K562 (cell line): Measurements from ENCODE around the gene MICU2. TPM values are rescaled to one million over a fixed set of nuclear protein-coding genes. Genes with fewer than 3 reads are reported as not detected.

ENCODE experiments used
- ATAC-seq: fragments of 200-7000 bp; cut with Tn5 transposase; 3 replicates; pipeline ENCODE4 v1.9.1; 2020; ENCODE audit warnings: moderate library complexity
- BruUV-seq: library from RNA; stranded (reverse); fragments of 400-500 nt; replicated peaks from 2 replicates; lab custom pipeline; 2021; lab: Mats Ljungman, UMichigan
- CTCF ChIA-PET: fragments of 300-600 bp; formaldehyde crosslinking; extraction: SDS; loops from one replicate; lab custom pipeline; 2021; ENCODE audit warnings: low intra/inter-chr PET ratio; lab: Yijun Ruan, JAX
- POLR2A ChIA-PET: fragments of 300-600, 350-650 bp; sonication (Branson Sonifier 250); formaldehyde crosslinking; extraction: SDS; loops from one replicate; lab custom pipeline; 2021; ENCODE audit warnings: antibody characterized with exemption, inconsistent platforms; lab: Yijun Ruan, JAX
- DNase-seq, 4 experiments: peaks; one replicate each; pipeline versions ENCODE4 v3.0.0 to v3.0.0-alpha.2; 2011 to 2018; ENCODE audit warnings: low spot score in 3 of 4, mixed read lengths in 3 of 4; ENCODE audit errors: extremely low read depth in 1 of 4
- FAIRE-seq: peaks from 2 replicates; lab custom pipeline; 2011; peaks lifted over from hg19 to GRCh38; lab: Jason Lieb, UNC
- H2AFZ ChIP-seq: 2 replicates; pipeline ENCODE4 v1.6.0; 2011; ENCODE audit warnings: low read depth, low read length, control low read depth, inconsistent platforms
- H3K27ac ChIP-seq: fragments of 200-600 bp; 3 replicates; pipeline ENCODE4 v1.8.0; 2011; ENCODE audit warnings: low read depth, mild to moderate bottlenecking, control low read depth, inconsistent platforms, low read length, moderate library complexity, mixed read lengths; ENCODE audit errors: extremely low read depth
- H3K27me3 ChIP-seq, 2 experiments: fragments of 300-600 bp in 1 of 2; 2 replicates in 1 of 2; 3 replicates in 1 of 2; pipeline versions ENCODE4 v1.6.0 to v1.8.0; 2011; ENCODE audit warnings: inconsistent platforms in 2 of 2, low read length in 2 of 2, mild to moderate bottlenecking in 1 of 2, mixed read lengths in 1 of 2, moderate library complexity in 1 of 2; ENCODE audit not compliant: control insufficient read depth in 2 of 2, insufficient read depth in 2 of 2
- H3K36me3 ChIP-seq: fragments of 300-600 bp; 3 replicates; pipeline ENCODE4 v1.8.0; 2011; ENCODE audit warnings: mild to moderate bottlenecking, low read length, inconsistent platforms; ENCODE audit not compliant: control insufficient read depth, insufficient read depth
- H3K4me1 ChIP-seq, 2 experiments: fragments of 200-600 bp in 1 of 2; replicated peaks in 1 of 2; 2 replicates in 1 of 2; 3 replicates in 1 of 2; pipeline versions ENCODE4 v1.5.1 to v1.8.0; 2011; ENCODE audit warnings: inconsistent platforms in 2 of 2, low read length in 2 of 2, mild to moderate bottlenecking in 1 of 2, mixed read lengths in 1 of 2, moderate library complexity in 1 of 2; ENCODE audit not compliant: control insufficient read depth in 2 of 2, insufficient read depth in 2 of 2
- H3K4me2 ChIP-seq: 2 replicates; pipeline ENCODE4 v1.6.1; 2011; ENCODE audit warnings: low read length, control low read depth, inconsistent platforms, mixed read lengths; ENCODE audit not compliant: insufficient read depth
- H3K4me3 ChIP-seq: fragments of 200-600 bp; sonication (generic), shearing (Covaris generic); 2 replicates; pipeline ENCODE4 v1.5.1; 2016; ENCODE audit warnings: control low read depth, inconsistent platforms
- H3K79me2 ChIP-seq: fragments of 200-600 bp; 3 replicates; pipeline ENCODE4 v1.8.0; 2011; ENCODE audit warnings: low read length, inconsistent platforms; ENCODE audit not compliant: control insufficient read depth, insufficient read depth
- H3K9ac ChIP-seq, 2 experiments: 2 replicates each; pipeline versions ENCODE4 v1.6.0 to v1.6.1; 2011; ENCODE audit warnings: low read depth in 2 of 2, low read length in 2 of 2, control low read depth in 1 of 2, inconsistent platforms in 1 of 2, mild to moderate bottlenecking in 1 of 2, mixed read lengths in 1 of 2; ENCODE audit not compliant: insufficient read depth in 1 of 2
- H3K9me1 ChIP-seq: one replicate; pipeline ENCODE4 v1.6.0; 2011; ENCODE audit warnings: inconsistent platforms, mild to moderate bottlenecking, low read length, moderate library complexity; ENCODE audit not compliant: control insufficient read depth, insufficient read depth
- H3K9me3 ChIP-seq: replicated peaks from 2 replicates; pipeline ENCODE4 v1.5.1; 2011; ENCODE audit warnings: low read depth, low read length, inconsistent platforms; ENCODE audit not compliant: control insufficient read depth, insufficient read depth
- H4K20me1 ChIP-seq: replicated peaks from 2 replicates; pipeline ENCODE4 v1.6.1; 2011; ENCODE audit warnings: low read length, inconsistent platforms, mixed read lengths; ENCODE audit not compliant: control insufficient read depth, insufficient read depth
- CBX2 ChIP-seq: fragments of 200-600 bp; sonication (generic); IDR thresholded peaks from one replicate; pipeline ENCODE4 v1.6.1; 2012; ENCODE audit warnings: mild to moderate bottlenecking, low read length, inconsistent platforms; ENCODE audit not compliant: insufficient read depth, poor library complexity, severe bottlenecking
- CREBBP ChIP-seq: IDR thresholded peaks from one replicate; pipeline ENCODE4 v1.6.1; 2012; ENCODE audit warnings: low read depth, mild to moderate bottlenecking, control low read depth, inconsistent platforms, low read length
- DNMT1 ChIP-seq: fragments of 450-650 bp; IDR thresholded peaks from 2 replicates; pipeline ENCODE4 v1.6.1; 2016; ENCODE audit warnings: antibody characterized with exemption, mild to moderate bottlenecking
- ELF4 ChIP-seq: fragments of 450-650 bp; formaldehyde crosslinking; IDR thresholded peaks from 2 replicates; pipeline ENCODE4 v1.4.0; 2022; ENCODE audit warnings: missing genetic modification characterization
- LCOR ChIP-seq: sonication (generic); formaldehyde crosslinking; IDR thresholded peaks from 2 replicates; pipeline ENCODE4 v1.8.0; 2022; ENCODE audit warnings: mild to moderate bottlenecking, missing genetic modification reagents
- MECOM ChIP-seq: fragments of 250-450 bp; sonication (Bioruptor Pico); IDR thresholded peaks from 2 replicates; pipeline ENCODE4 v1.8.0; 2022; ENCODE audit warnings: inconsistent platforms
- POLR2B ChIP-seq: fragments of 450-650 bp; IDR thresholded peaks from 2 replicates; pipeline ENCODE4 v1.6.1; 2018; ENCODE audit warnings: low read depth; ENCODE audit not compliant: partially characterized antibody
- TEAD1 ChIP-seq, 2 experiments: fragments of 450-650 bp in 1 of 2; sonication (generic) in 1 of 2; formaldehyde crosslinking; IDR thresholded peaks; 2 replicates each; pipeline versions ENCODE4 v1.4.0 to v1.8.0; 2020 to 2022; ENCODE audit warnings: mild to moderate bottlenecking in 2 of 2, missing genetic modification reagents in 1 of 2
- ZKSCAN1 ChIP-seq: fragments of 150-350 bp; IDR thresholded peaks from 2 replicates; pipeline ENCODE4 v1.6.1; 2016; ENCODE audit warnings: low read depth, low read length
- WGBS: fragments of 100-300 bp; shearing (Covaris generic); methylation state at CpG from one replicate; pipeline ENCODE4 v1.1.6; 2016; ENCODE audit warnings: low coverage, mixed read lengths; ENCODE audit not compliant: insufficient coverage; ENCODE audit errors: missing lambda C conversion rate; 5-methylcytosine and 5-hydroxymethylcytosine counted together
- in situ Hi-C: fragments of 300-500 bp; cut with MboI; formaldehyde crosslinking; loops from 4 replicates; pipeline ENCODE4 v1.15.0; 2018; ENCODE audit warnings: inconsistent platforms, mixed read lengths
- intact Hi-C: fragments of 100-400 bp; cut with micrococcal nuclease; formaldehyde crosslinking; loops from 2 replicates; pipeline ENCODE4 v1.14.2; 2022
- polyA plus RNA-seq, 8 experiments: library from polyadenylated mRNA; depleted of rRNA in 4 of 8; stranded (reverse) in 5 of 8; unstranded in 3 of 8; fragments of >200 nt; fragmentation: Nextera tagmentation in 2 of 8; fragmentation: Illumina TruSeq in 1 of 8; extraction: Ambion mirVana in 2 of 8; extraction: Trizol in 1 of 8; gene quantifications; 2 replicates each; pipeline versions ENCODE4 v1.2.1 to v1.2.3, GENCODE V29; 2011 to 2014; ENCODE audit warnings: inconsistent platforms in 1 of 8, missing spikeins in 1 of 8
- total RNA-seq, 7 experiments: library from RNA; depleted of rRNA in 6 of 7; stranded (reverse); fragments of >200 nt in 6 of 7; fragmentation: Illumina TruSeq in 2 of 7; extraction: Trizol in 2 of 7; gene quantifications; 2 replicates each; pipeline versions ENCODE4 v1.2.1 to v1.2.3, GENCODE V29; 2011 to 2021; ENCODE audit warnings: low replicate concordance in 1 of 7
- TF ChIP-seq, protein P1 (sequence below): sonication (generic); formaldehyde crosslinking; IDR thresholded peaks from 2 replicates; pipeline ENCODE4 v1.8.1; 2023; ENCODE audit warnings: mild to moderate bottlenecking, missing genetic modification reagents
- TF ChIP-seq, protein P2 (sequence below): fragments of 450-650 bp; IDR thresholded peaks from one replicate; pipeline ENCODE4 v1.6.1; 2018; ENCODE audit warnings: mild to moderate bottlenecking, moderate library complexity; ENCODE audit not compliant: partially characterized antibody
- TF ChIP-seq, protein P3 (sequence below): fragments of 250-450 bp; sonication (Bioruptor Pico); IDR thresholded peaks from 2 replicates; pipeline ENCODE4 v1.5.0; 2022; ENCODE audit warnings: mild to moderate bottlenecking
- TF ChIP-seq, protein P4 (sequence below): sonication (generic); formaldehyde crosslinking; IDR thresholded peaks from 2 replicates; pipeline ENCODE4 v1.8.0; 2022; ENCODE audit warnings: mild to moderate bottlenecking, missing genetic modification reagents
- TF ChIP-seq, protein P5 (sequence below): sonication (generic); formaldehyde crosslinking; IDR thresholded peaks from 2 replicates; pipeline ENCODE4 v1.8.0; 2022; ENCODE audit warnings: mild to moderate bottlenecking, missing genetic modification reagents, borderline replicate concordance

The MICU2 gene
- total and polyA plus RNA-seq, 9 of the 15 experiments (the other 6 are each of a cell fraction or from before 2014, with no cell fraction given) = 9.1 to 41.8 (median 33.4) TPM

DNA sequence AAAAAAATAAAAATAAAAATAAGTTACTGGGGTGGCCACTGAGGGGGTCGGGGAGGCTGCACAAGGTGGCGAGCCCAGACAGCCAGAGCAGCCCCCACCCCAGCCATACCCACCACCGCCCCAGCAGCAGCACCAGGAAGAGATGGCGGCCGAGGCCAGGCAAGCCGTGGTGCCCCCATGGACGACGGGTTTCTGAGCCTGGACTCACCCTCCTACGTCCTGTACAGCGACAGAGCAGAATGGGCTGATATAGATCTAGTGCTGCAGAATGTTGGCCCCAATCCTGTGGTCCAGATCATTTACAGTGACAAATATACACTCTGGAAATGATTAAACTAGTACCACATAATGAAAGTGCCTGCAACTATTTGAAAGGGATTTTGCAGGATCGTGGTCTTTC lies 73.3 kb downstream of the MICU2 start:
- H3K79me2 ChIP-seq = no peaks in the 10 kb centered on the region
- H3K9me1 ChIP-seq = no peaks in the 10 kb centered on the region
- no peak overlapping the region for H2AFZ ChIP-seq
- no peaks in the 10 kb centered on the region for H4K20me1 ChIP-seq
- FAIRE-seq = no peak
- peaks cover 4 to 6% of the 10 kb centered on the region in 2 experiments; a peak in 3 of 5 replicates for H3K4me1 ChIP-seq
- no peaks in the 10 kb centered on the region for H3K9me3 ChIP-seq
- no peak overlapping the region for H3K9ac ChIP-seq
- no peaks in the 10 kb centered on the region for H3K27me3 ChIP-seq
- CTCF ChIA-PET = no interaction called here
- H3K4me2 ChIP-seq = no peak overlapping the region
- H3K36me3 ChIP-seq = 0 out of 3 replicates have a peak, but pooled peaks cover 2% of the 10 kb centered on the region
- in situ Hi-C loops (no loop called here), intact Hi-C loops (no loop called here)
- H3K27ac ChIP-seq = no peak overlapping the region
- ATAC-seq = no peak; the same call in 2 of the 3 replicates
- no TSS peak for BruUV-seq
- DNase-seq = no peak
- H3K4me3 ChIP-seq = no peak overlapping the region
- WGBS = 26% methylated on average over 5 of the region's 11 CpGs
- POLR2A ChIA-PET = no interaction called here
- TF ChIP-seq LCOR (CRISPR knock-in tag) = no peak
- TF ChIP-seq, protein P1, sequence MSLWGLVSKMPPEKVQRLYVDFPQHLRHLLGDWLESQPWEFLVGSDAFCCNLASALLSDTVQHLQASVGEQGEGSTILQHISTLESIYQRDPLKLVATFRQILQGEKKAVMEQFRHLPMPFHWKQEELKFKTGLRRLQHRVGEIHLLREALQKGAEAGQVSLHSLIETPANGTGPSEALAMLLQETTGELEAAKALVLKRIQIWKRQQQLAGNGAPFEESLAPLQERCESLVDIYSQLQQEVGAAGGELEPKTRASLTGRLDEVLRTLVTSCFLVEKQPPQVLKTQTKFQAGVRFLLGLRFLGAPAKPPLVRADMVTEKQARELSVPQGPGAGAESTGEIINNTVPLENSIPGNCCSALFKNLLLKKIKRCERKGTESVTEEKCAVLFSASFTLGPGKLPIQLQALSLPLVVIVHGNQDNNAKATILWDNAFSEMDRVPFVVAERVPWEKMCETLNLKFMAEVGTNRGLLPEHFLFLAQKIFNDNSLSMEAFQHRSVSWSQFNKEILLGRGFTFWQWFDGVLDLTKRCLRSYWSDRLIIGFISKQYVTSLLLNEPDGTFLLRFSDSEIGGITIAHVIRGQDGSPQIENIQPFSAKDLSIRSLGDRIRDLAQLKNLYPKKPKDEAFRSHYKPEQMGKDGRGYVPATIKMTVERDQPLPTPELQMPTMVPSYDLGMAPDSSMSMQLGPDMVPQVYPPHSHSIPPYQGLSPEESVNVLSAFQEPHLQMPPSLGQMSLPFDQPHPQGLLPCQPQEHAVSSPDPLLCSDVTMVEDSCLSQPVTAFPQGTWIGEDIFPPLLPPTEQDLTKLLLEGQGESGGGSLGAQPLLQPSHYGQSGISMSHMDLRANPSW (CRISPR knock-in tag) = no peak
- TF ChIP-seq, protein P2, sequence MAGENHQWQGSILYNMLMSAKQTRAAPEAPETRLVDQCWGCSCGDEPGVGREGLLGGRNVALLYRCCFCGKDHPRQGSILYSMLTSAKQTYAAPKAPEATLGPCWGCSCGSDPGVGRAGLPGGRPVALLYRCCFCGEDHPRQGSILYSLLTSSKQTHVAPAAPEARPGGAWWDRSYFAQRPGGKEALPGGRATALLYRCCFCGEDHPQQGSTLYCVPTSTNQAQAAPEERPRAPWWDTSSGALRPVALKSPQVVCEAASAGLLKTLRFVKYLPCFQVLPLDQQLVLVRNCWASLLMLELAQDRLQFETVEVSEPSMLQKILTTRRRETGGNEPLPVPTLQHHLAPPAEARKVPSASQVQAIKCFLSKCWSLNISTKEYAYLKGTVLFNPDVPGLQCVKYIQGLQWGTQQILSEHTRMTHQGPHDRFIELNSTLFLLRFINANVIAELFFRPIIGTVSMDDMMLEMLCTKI = no peak
- TF ChIP-seq, protein P3, sequence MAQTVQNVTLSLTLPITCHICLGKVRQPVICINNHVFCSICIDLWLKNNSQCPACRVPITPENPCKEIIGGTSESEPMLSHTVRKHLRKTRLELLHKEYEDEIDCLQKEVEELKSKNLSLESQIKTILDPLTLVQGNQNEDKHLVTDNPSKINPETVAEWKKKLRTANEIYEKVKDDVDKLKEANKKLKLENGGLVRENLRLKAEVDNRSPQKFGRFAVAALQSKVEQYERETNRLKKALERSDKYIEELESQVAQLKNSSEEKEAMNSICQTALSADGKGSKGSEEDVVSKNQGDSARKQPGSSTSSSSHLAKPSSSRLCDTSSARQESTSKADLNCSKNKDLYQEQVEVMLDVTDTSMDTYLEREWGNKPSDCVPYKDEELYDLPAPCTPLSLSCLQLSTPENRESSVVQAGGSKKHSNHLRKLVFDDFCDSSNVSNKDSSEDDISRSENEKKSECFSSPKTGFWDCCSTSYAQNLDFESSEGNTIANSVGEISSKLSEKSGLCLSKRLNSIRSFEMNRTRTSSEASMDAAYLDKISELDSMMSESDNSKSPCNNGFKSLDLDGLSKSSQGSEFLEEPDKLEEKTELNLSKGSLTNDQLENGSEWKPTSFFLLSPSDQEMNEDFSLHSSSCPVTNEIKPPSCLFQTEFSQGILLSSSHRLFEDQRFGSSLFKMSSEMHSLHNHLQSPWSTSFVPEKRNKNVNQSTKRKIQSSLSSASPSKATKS (CRISPR knock-in tag) = no peak
- TF ChIP-seq DNMT1 = no peak
- no peak for TF ChIP-seq POLR2B
- no peak for TF ChIP-seq MECOM (CRISPR knock-in tag)
- TF ChIP-seq CREBBP = no peak
- no peak for TF ChIP-seq CBX2
- no peak for TF ChIP-seq ELF4 (CRISPR knock-in tag)
- TF ChIP-seq ZKSCAN1 = no peak
- TF ChIP-seq, protein P4, sequence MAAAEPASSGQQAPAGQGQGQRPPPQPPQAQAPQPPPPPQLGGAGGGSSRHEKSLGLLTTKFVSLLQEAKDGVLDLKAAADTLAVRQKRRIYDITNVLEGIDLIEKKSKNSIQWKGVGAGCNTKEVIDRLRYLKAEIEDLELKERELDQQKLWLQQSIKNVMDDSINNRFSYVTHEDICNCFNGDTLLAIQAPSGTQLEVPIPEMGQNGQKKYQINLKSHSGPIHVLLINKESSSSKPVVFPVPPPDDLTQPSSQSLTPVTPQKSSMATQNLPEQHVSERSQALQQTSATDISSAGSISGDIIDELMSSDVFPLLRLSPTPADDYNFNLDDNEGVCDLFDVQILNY = no peak
- TF ChIP-seq, protein P5, sequence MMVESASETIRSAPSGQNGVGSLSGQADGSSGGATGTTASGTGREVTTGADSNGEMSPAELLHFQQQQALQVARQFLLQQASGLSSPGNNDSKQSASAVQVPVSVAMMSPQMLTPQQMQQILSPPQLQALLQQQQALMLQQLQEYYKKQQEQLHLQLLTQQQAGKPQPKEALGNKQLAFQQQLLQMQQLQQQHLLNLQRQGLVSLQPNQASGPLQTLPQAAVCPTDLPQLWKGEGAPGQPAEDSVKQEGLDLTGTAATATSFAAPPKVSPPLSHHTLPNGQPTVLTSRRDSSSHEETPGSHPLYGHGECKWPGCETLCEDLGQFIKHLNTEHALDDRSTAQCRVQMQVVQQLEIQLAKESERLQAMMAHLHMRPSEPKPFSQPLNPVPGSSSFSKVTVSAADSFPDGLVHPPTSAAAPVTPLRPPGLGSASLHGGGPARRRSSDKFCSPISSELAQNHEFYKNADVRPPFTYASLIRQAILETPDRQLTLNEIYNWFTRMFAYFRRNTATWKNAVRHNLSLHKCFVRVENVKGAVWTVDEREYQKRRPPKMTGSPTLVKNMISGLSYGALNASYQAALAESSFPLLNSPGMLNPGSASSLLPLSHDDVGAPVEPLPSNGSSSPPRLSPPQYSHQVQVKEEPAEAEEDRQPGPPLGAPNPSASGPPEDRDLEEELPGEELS (CRISPR knock-in tag) = no peak
- TF ChIP-seq TEAD1 (CRISPR knock-in tag; IDR thresholded peaks at IDR 0.05) = no peak
